A549 treated with CORT108297 at 1 μM for 4 hours (cell line): ENCODE measurements around the gene RAP1B. TPM values are rescaled to one million over a fixed set of nuclear protein-coding genes. Genes with fewer than 3 reads are reported as not detected.

Experiments
- total RNA-seq: library from RNA; stranded (reverse); fragments of 200-300 nt; extraction: Qiagen RNA extraction; gene quantifications from 5 replicates; pipeline ENCODE4 v1.2.3, GENCODE V29; 2022

The RAP1B gene
- 173 to 238 TPM (median 183 TPM) in 5 replicates for total RNA-seq

GRCh38 chr12:68610370-68611093 lies at the start of gene RAP1B:
TSS of gene RAP1B (plus strand) at chr12:68610899. CDS start at chr12:68648725, 37,826 bp downstream.

DNA sequence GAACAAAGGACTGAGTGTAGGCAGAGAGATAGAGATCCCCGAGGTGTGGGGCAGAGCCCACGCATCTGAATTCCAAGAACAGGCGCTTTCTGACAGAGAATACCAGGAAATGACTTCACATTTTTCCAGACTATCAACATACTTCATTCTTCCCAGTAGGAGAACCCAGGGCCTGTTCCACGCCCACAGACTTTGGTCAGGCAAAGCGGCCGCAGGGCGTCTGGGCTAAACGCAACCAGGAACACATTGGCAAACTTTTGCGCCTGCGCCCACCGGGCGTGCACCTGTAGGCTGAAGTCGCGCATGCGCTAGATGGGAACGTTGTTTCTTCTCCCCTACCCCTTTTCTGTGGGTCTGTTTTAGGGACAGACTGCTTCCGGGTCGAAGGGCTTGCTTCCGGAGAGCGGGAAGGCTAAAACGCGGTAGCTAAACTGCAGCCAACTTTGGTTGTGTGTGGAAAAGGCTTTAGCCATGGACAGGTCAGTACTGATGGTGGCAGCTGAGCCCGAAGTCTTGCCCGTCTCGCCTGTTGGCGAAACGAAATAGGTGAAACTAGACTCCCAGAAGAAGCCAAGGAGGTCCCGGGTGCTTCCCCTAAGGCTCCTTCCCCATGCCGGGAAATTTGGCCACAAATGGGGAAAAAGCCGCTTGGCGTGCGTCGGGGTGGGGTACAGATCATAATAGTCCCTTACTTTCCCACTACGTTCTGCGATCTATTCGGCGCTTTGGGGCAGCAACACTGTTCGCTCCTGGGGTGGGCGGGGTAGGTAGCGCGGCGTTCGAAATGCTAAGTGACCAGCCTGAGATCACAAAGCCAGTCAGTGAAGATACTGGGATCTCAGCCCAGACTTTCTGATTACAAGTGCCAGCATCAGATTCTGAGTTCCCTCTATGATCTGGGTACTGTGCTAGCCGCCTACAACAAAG lies 76.2 kb downstream of the RAP1B start, which contains the start of gene NUP107:
Gene NUP107, plus strand, starts transcription at position 384 of the 927 bp plus-strand sequence. Its CDS starts 88 bp downstream, at position 472.

Other genes with a start within 250 kb of the RAP1B start
- 54.6 to 75.7 TPM (median 68.8 TPM) in 5 replicates for gene NUP107, start 76.1 kb downstream of the RAP1B start, total RNA-seq
- 8.5 to 17.4 TPM (median 15.2 TPM) in 5 replicates for gene SLC35E3, start 135.3 kb downstream of the RAP1B start, total RNA-seq
- gene MDM2, start 197.3 kb downstream of the RAP1B start, total RNA-seq: 42.4 to 79.4 TPM (median 51.4 TPM) in 5 replicates